ENCODE measurements around the gene SIT1. TPM values are rescaled to one million over a fixed set of nuclear protein-coding genes. Genes with fewer than 3 reads are reported as not detected.
A peak's percentile ranks its signal among the peaks of the same experiment; 100 is the strongest.

SIT1 gene
- total and polyA plus RNA-seq, 12 donors, result 0.19 to 3.6 (median 0.31) TPM; not detected in 5

DNA sequence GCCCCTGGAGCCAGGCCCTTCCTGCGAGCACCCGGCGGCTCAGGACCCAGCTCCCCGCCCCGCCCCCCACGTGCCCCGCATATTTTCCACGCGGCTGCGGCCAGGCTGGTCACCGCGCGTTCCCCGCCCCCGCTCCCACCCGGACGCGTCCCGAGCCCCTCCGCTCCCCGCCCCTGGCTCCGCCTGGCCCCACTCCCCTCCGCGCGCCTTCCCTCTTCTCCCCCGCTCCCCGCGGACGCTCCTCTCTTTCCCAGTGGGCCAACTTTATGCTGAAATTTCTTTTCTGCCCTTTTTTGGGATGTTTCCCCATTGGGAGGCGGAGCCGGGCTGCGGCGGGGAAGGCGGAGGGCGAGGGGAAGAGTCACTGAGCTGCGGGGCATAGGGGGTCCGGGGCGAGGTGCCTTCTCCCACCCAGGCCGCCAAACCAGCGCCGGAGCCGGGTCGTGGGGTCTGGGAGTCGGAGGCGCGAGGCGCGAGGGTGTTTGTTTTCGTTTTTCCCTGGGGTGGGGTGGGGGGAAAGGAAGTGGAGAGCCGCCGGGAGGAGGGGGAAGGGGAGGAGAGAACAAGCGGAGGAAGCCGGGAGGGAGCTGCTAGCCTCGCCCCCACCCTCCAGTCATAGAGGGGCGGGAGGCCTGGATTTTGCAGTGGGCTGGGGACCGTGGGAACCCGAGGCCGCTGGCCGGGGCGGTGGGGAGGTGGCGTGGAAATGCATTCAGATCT is 40.0 kb upstream of the SIT1 start:
- Histone ChIP-seq H3K27ac (peak overlapping the region; percentile 72 to 100 (median 94)), H3K4me3 (peak overlapping the region; percentile 33 to 86 (median 71)), H3K27me3 (peaks cover 0 to 8% (median 0%) of the 10 kb centered on the region in 7 donors), H3K4me1 (peaks cover 0 to 47% (median 44%) of the 10 kb centered on the region in 9 donors), H3K9me3 (no peaks in the 10 kb centered on the region), H3K36me3 (peaks cover 0 to 14% (median 3%) of the 10 kb centered on the region in 9 donors)
- DNase-seq, result peak; percentile 84 to 90
- intact Hi-C loops (cut with DNase I), result loop anchor here in 5 of 10 donors (2.0 to 5.0 kb wide), 3 partner anchors 33 to 42 kb away; partner anchors contain the start of genes CREB3 (in 2 of the 5), TLN1 (in 2 of the 5), CCDC107 (in 1 of the 5) and RMRP (in 1 of the 5)
- WGBS, 2 donors, result 0 to 2% methylated on average over 54 to 61 of the region's 61 CpGs
- TF ChIP-seq, protein P1, sequence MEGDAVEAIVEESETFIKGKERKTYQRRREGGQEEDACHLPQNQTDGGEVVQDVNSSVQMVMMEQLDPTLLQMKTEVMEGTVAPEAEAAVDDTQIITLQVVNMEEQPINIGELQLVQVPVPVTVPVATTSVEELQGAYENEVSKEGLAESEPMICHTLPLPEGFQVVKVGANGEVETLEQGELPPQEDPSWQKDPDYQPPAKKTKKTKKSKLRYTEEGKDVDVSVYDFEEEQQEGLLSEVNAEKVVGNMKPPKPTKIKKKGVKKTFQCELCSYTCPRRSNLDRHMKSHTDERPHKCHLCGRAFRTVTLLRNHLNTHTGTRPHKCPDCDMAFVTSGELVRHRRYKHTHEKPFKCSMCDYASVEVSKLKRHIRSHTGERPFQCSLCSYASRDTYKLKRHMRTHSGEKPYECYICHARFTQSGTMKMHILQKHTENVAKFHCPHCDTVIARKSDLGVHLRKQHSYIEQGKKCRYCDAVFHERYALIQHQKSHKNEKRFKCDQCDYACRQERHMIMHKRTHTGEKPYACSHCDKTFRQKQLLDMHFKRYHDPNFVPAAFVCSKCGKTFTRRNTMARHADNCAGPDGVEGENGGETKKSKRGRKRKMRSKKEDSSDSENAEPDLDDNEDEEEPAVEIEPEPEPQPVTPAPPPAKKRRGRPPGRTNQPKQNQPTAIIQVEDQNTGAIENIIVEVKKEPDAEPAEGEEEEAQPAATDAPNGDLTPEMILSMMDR (IDR thresholded peaks at IDR 0.05), result no peak
- peak; percentile 59 to 75 (median 66) for ATAC-seq

- Histone ChIP-seq H3K4me1 (peaks cover 4 to 53% (median 48%) of the 10 kb centered on the region in 9 donors), H3K36me3 (peaks cover 0 to 16% (median 5%) of the 10 kb centered on the region in 9 donors), H3K27me3 (peaks cover 0 to 8% (median 0%) of the 10 kb centered on the region in 7 donors), H3K9me3 (no peaks in the 10 kb centered on the region), H3K4me3 (peak overlapping the region; percentile 33 to 86 (median 71)), H3K27ac (peak overlapping the region; percentile 72 to 100 (median 94))
- ATAC-seq, result no peak
- no peak for DNase-seq
- intact Hi-C loops (cut with DNase I), result loop anchor here in 5 of 10 donors (2.0 to 5.0 kb wide), 3 partner anchors 33 to 43 kb away; partner anchors contain the start of genes CREB3 (in 2 of the 5), TLN1 (in 2 of the 5), CCDC107 (in 1 of the 5) and RMRP (in 1 of the 5)
- TF ChIP-seq, protein P1 (IDR thresholded peaks at IDR 0.05), result no peak
- WGBS, 2 donors, result 0 to 1% methylated on average over 21 of the region's 21 CpGs
Observed at GRCh38 chr9:35690294-35690613, 39.5 kb upstream of the SIT1 start.

GRCh38 chr9:35689542-35690293 is 39.0 kb upstream of the SIT1 start, which contains the start of gene TPM2:
TPM2 (minus strand) TSS chr9:35689925; CDS start chr9:35689817, 108 bp downstream.
- DNase-seq, result peak; percentile 78 to 84
- H3K36me3 ChIP-seq, result peaks cover 0 to 21% (median 10%) of the 10 kb centered on the region in 9 donors
- TF ChIP-seq, protein P1 (IDR thresholded peaks at IDR 0.05), result no peak
- peaks cover 9 to 58% (median 48%) of the 10 kb centered on the region in 9 donors for H3K4me1 ChIP-seq
- no peaks in the 10 kb centered on the region for H3K9me3 ChIP-seq
- H3K4me3 ChIP-seq, result peak within 1 kb of the TSS; percentile 45 to 86 (median 71)
- peak within 1 kb of the TSS; percentile 72 to 100 (median 94) for H3K27ac ChIP-seq
- intact Hi-C loops (cut with DNase I), result loop anchor here in 5 of 10 donors (2.0 to 5.0 kb wide), 4 partner anchors 31 to 43 kb away; partner anchors contain the start of genes CCDC107 (in 3 of the 5), RMRP (in 3 of the 5), CREB3 (in 2 of the 5) and TLN1 (in 2 of the 5)
- 8 to 12% methylated on average over 60 to 61 of the region's 61 CpGs for WGBS, 2 donors
- ATAC-seq, result peak; percentile 63 to 79 (median 76)
- peaks cover 0 to 8% (median 0%) of the 10 kb centered on the region in 7 donors for H3K27me3 ChIP-seq
